SK-N-SH (cell line): ENCODE data around the gene PCDHGA5. TPM values are rescaled to one million over a fixed set of nuclear protein-coding genes. Genes with fewer than 3 reads are reported as not detected.

ENCODE experiments used
- CTCF ChIA-PET: fragments of 300-600, 350-600 bp; formaldehyde crosslinking; extraction: SDS; loops from one replicate; lab custom pipeline; 2021; lab: Yijun Ruan, JAX
- POLR2A ChIA-PET: fragments of 350-600 bp; sonication (Branson Sonifier 250); formaldehyde crosslinking; extraction: SDS; loops from one replicate; lab custom pipeline; 2020; ENCODE audit warnings: antibody characterized with exemption, inconsistent platforms; lab: Yijun Ruan, JAX
- DNase-seq: peaks from one replicate; pipeline ENCODE4 v3.0.0; 2012
- H2AFZ ChIP-seq: fragments of 200-600 bp; sonication (generic); 2 replicates; pipeline ENCODE4 v1.8.1; 2016; ENCODE audit warnings: antibody characterized with exemption, mild to moderate bottlenecking, low read depth
- H3F3A ChIP-seq: fragments of 200-600 bp; sonication (generic); replicated peaks from 2 replicates; pipeline ENCODE3; 2016; ENCODE audit warnings: antibody characterized with exemption, mild to moderate bottlenecking; ENCODE audit not compliant: insufficient read depth
- H3K27ac ChIP-seq, 2 experiments: fragments of 200-500 bp in 1 of 2; fragments of 200-600 bp in 1 of 2; sonication (Bioruptor generic) in 1 of 2; sonication (generic), shearing (Covaris generic) in 1 of 2; 2 replicates each; pipeline versions ENCODE4 v1.5.1 to v1.6.1; 2014 to 2016; ENCODE audit warnings: low read depth in 2 of 2, inconsistent platforms in 1 of 2, low read length in 1 of 2, mild to moderate bottlenecking in 1 of 2, mixed read lengths in 1 of 2
- H3K27me3 ChIP-seq: fragments of 200-600 bp; sonication (generic), shearing (Covaris generic); 2 replicates; pipeline ENCODE4 v1.6.1; 2016; ENCODE audit warnings: mixed run types; ENCODE audit not compliant: insufficient read depth
- H3K36me3 ChIP-seq, 2 experiments: fragments of 200-500 bp in 1 of 2; fragments of 200-600 bp in 1 of 2; sonication (Bioruptor generic) in 1 of 2; sonication (generic) in 1 of 2; replicated peaks in 1 of 2; 2 replicates each; pipeline versions ENCODE3 to v1.5.1; 2014 to 2016; ENCODE audit warnings: low read length in 1 of 2, mild to moderate bottlenecking in 1 of 2; ENCODE audit not compliant: insufficient read depth in 2 of 2, control insufficient read depth in 1 of 2
- H3K4me1 ChIP-seq, 2 experiments: fragments of 200-500 bp in 1 of 2; fragments of 200-600 bp in 1 of 2; sonication (Bioruptor generic) in 1 of 2; sonication (generic), shearing (Covaris generic) in 1 of 2; 2 replicates each; pipeline versions ENCODE4 v1.5.1 to v1.6.1; 2014 to 2016; ENCODE audit warnings: low read depth in 1 of 2, low read length in 1 of 2, mixed run types in 1 of 2; ENCODE audit not compliant: insufficient read depth in 2 of 2, control insufficient read depth in 1 of 2
- H3K4me2 ChIP-seq: fragments of 200-600 bp; sonication (generic), shearing (Covaris generic); 2 replicates; pipeline ENCODE4 v1.6.1; 2017; ENCODE audit warnings: mixed run types
- H3K4me3 ChIP-seq, 2 experiments: fragments of 200-500 bp in 1 of 2; fragments of 200-600 bp in 1 of 2; sonication (Bioruptor generic) in 1 of 2; sonication (generic), shearing (Covaris generic) in 1 of 2; 2 replicates each; pipeline versions ENCODE4 v1.5.1 to v1.8.1; 2014 to 2016; ENCODE audit warnings: low read depth in 2 of 2, inconsistent platforms in 1 of 2, low read length in 1 of 2, mild to moderate bottlenecking in 1 of 2, mixed read lengths in 1 of 2, moderate library complexity in 1 of 2
- H3K79me2 ChIP-seq: fragments of 200-600 bp; sonication (generic); 2 replicates; pipeline ENCODE4 v1.8.1; 2017; ENCODE audit warnings: mild to moderate bottlenecking; ENCODE audit not compliant: insufficient read depth
- H3K9ac ChIP-seq: fragments of 200-600 bp; sonication (generic); 2 replicates; pipeline ENCODE4 v1.6.1; 2017; ENCODE audit warnings: mixed run types
- H3K9me2 ChIP-seq: fragments of 200-600 bp; sonication (generic); 2 replicates; pipeline ENCODE4 v1.6.1; 2017; ENCODE audit warnings: mixed run types
- H3K9me3 ChIP-seq: fragments of 200-600 bp; sonication (generic); 2 replicates; pipeline ENCODE4 v1.6.1; 2017; ENCODE audit warnings: mixed run types, mild to moderate bottlenecking, moderate library complexity
- H4K20me1 ChIP-seq: fragments of 200-600 bp; sonication (generic); 2 replicates; pipeline ENCODE4 v1.6.1; 2017; ENCODE audit warnings: mild to moderate bottlenecking, mixed run types; ENCODE audit not compliant: insufficient read depth
- CTCF ChIP-seq: fragments of 200-600 bp; sonication (generic); IDR thresholded peaks from 2 replicates; pipeline ENCODE4 v1.6.1; 2017; ENCODE audit warnings: antibody characterized with exemption, mild to moderate bottlenecking, moderate library complexity
- EZH2phosphoT487 ChIP-seq: fragments of 200-600 bp; sonication (generic); IDR thresholded peaks from 2 replicates; pipeline ENCODE4 v1.6.1; 2017; ENCODE audit warnings: low read depth, mixed run types, mild to moderate bottlenecking, antibody characterized with exemption, moderate library complexity, borderline replicate concordance
- FOXM1 ChIP-seq: IDR thresholded peaks from 2 replicates; pipeline ENCODE4 v1.4.0; 2012; ENCODE audit warnings: low read depth, mild to moderate bottlenecking
- GABPA ChIP-seq: IDR thresholded peaks from 2 replicates; pipeline ENCODE4 v1.4.0; 2012; ENCODE audit warnings: low read depth, mild to moderate bottlenecking
- GATA2 ChIP-seq: sonication (generic); formaldehyde crosslinking; IDR thresholded peaks from 2 replicates; pipeline ENCODE4 v1.5.0; 2020; ENCODE audit warnings: mild to moderate bottlenecking, missing genetic modification reagents
- MAX ChIP-seq: IDR thresholded peaks from 2 replicates; pipeline ENCODE4 v1.4.0; 2012; ENCODE audit warnings: low read depth
- NFIC ChIP-seq: IDR thresholded peaks from 2 replicates; pipeline ENCODE4 v1.4.0; 2012; ENCODE audit warnings: borderline replicate concordance
- POLR2AphosphoS5 ChIP-seq: IDR thresholded peaks from 2 replicates; pipeline ENCODE4 v1.6.1; 2012; ENCODE audit warnings: low read depth, low read length
- RAD21 ChIP-seq: IDR thresholded peaks from 2 replicates; pipeline ENCODE4 v1.6.1; 2012; ENCODE audit warnings: mild to moderate bottlenecking, low read length
- RCOR1 ChIP-seq: fragments of 150-350 bp; IDR thresholded peaks from 2 replicates; pipeline ENCODE4 v1.6.1; 2017; ENCODE audit warnings: antibody characterized with exemption, low read length
- RFX5 ChIP-seq: IDR thresholded peaks from 2 replicates; pipeline ENCODE4 v1.6.1; 2012; ENCODE audit warnings: mild to moderate bottlenecking, improper control_type of control experiment, low read length
- RXRA ChIP-seq: IDR thresholded peaks from 2 replicates; pipeline ENCODE4 v1.4.0; 2012; ENCODE audit warnings: low read depth, mild to moderate bottlenecking, borderline replicate concordance
- SIN3A ChIP-seq: IDR thresholded peaks from 2 replicates; pipeline ENCODE4 v1.6.1; 2012; ENCODE audit warnings: low read depth, mild to moderate bottlenecking, low read length, moderate library complexity, borderline replicate concordance
- SMC3 ChIP-seq: IDR thresholded peaks from 2 replicates; pipeline ENCODE4 v1.6.1; 2012; ENCODE audit warnings: low read depth, low read length, improper control_type of control experiment
- USF2 ChIP-seq: fragments of 150-350 bp; IDR thresholded peaks from 2 replicates; pipeline ENCODE4 v1.6.1; 2017; ENCODE audit warnings: antibody characterized with exemption, low read length, low read depth, borderline replicate concordance
- WGBS: methylation state at CpG from one replicate; pipeline ENCODE4 v1.1.6; 2017; ENCODE audit warnings: low lambda C conversion rate; 5-methylcytosine and 5-hydroxymethylcytosine counted together
- polyA plus RNA-seq, 3 experiments: library from polyadenylated mRNA; depleted of rRNA; stranded (reverse); fragments of >200 nt; gene quantifications; 2 replicates each; pipeline ENCODE4 v1.2.3, GENCODE V29; 2012

The PCDHGA5 gene
- polyA plus RNA-seq, 1 of the 3 experiments (the other 2 are of a cell fraction): 0.71 TPM

- ChIA-PET POLR2A (no interaction called here), CTCF (interaction anchor here (0.6 to 5.6 kb wide), 14 partner anchors 9 to 238 kb away, joined by 3 to 34 read pairs (median 4); partner anchors contain the start of genes PCDHB14, PCDHB4, PCDHGA5 and PCDHGB2)
- peak overlapping the region; percentile 54 for H3K9ac ChIP-seq
- H3K9me2 ChIP-seq: no peaks in the 10 kb centered on the region
- H3K79me2 ChIP-seq: no peaks in the 10 kb centered on the region
- peak overlapping the region; percentile 16 to 67; a peak in 3 of 4 replicates for H3K27ac ChIP-seq
- H3K36me3 ChIP-seq: peaks cover 0 to 3% of the 10 kb centered on the region in 2 experiments
- WGBS: 24% methylated on average over 27 of the region's 27 CpGs
- no peak for TF ChIP-seq SIN3A
- peak; percentile 65 for TF ChIP-seq RAD21
- TF ChIP-seq MAX: peak; percentile 68; the same call in 1 of the 2 replicates
- no peak for TF ChIP-seq RCOR1
- peak; percentile 56 for TF ChIP-seq CTCF
- peak; percentile 44; the same call in 1 of the 2 replicates for TF ChIP-seq POLR2AphosphoS5
- TF ChIP-seq SMC3: peak; percentile 22; the same call in 1 of the 2 replicates
- TF ChIP-seq, all 33 proteins: peak for 5
- Histone ChIP-seq H2AFZ (peak overlapping the region; percentile 70; the same call in 1 of the 2 replicates), H3F3A (no peaks in the 10 kb centered on the region), H3K4me1 (no peaks in the 10 kb centered on the region; a peak in 1 of 4 replicates), H3K9me3 (no peaks in the 10 kb centered on the region; the same call in none of the 2 replicates), H3K27me3 (no peaks in the 10 kb centered on the region), H3K4me2 (peak overlapping the region; percentile 50), H3K4me3 (peak overlapping the region; percentile 46 to 58), H4K20me1 (no peaks in the 10 kb centered on the region)
- DNase-seq: peak; percentile 74
Observed at GRCh38 chr5:141326088-141326854, 37.7 kb upstream of the PCDHGA5 start.

GRCh38 chr5:141328231-141328630, 35.7 kb upstream of the PCDHGA5 start:
- Histone ChIP-seq H3K9ac (no peak overlapping the region), H3K4me2 (no peak overlapping the region), H3K4me1 (no peaks in the 10 kb centered on the region; a peak in 1 of 4 replicates), H3F3A (no peaks in the 10 kb centered on the region), H3K79me2 (no peaks in the 10 kb centered on the region), H3K27me3 (no peaks in the 10 kb centered on the region)
- CTCF ChIA-PET: interaction anchor here (0.5 to 5.6 kb wide), 8 partner anchors 8 to 287 kb away, joined by 3 to 34 read pairs (median 4); partner anchors contain the start of genes PCDHGA2, PCDHGA3, PCDHGB7 and TAF7
- no peak for TF ChIP-seq GATA2 (CRISPR knock-in tag)
- no peak for TF ChIP-seq RAD21
- TF ChIP-seq CTCF: no peak
- no peak for TF ChIP-seq MAX
- no peak for TF ChIP-seq NFIC
- TF ChIP-seq RFX5: no peak
- no peak for TF ChIP-seq EZH2phosphoT487
- TF ChIP-seq USF2: no peak
- no peak for TF ChIP-seq POLR2AphosphoS5
- TF ChIP-seq RXRA: no peak
- no peak for TF ChIP-seq GABPA
- TF ChIP-seq RCOR1: no peak
- TF ChIP-seq FOXM1: no peak
- TF ChIP-seq, all 33 proteins: peak for 0
- Histone ChIP-seq H2AFZ (no peak overlapping the region), H3K9me3 (no peaks in the 10 kb centered on the region; the same call in 1 of the 2 replicates), H3K9me2 (no peaks in the 10 kb centered on the region), H4K20me1 (no peaks in the 10 kb centered on the region), H3K27ac (no peak overlapping the region), H3K4me3 (no peak overlapping the region), H3K36me3 (peaks cover 0 to 3% of the 10 kb centered on the region in 2 experiments)
- DNase-seq: no peak
- WGBS: 45% methylated on average over 5 of the region's 8 CpGs
- POLR2A ChIA-PET: no interaction called here
